Uterus (tissue), 2 donors: ENCODE data around the gene SRXN1.

ENCODE experiments used
- CTCF ChIP-seq, 4 experiments: fragments of 200-600 bp in 2 of 4; fragments of 450-650 bp in 2 of 4; sonication (generic) in 2 of 4; IDR thresholded peaks; one replicate each; pipeline ENCODE4 v1.5.1; 2016 to 2019; ENCODE audit warnings: antibody characterized with exemption in 4 of 4, mild to moderate bottlenecking in 2 of 4, moderate library complexity in 1 of 4
- POLR2A ChIP-seq, 2 donors: fragments of 450-650 bp; IDR thresholded peaks; one replicate each; pipeline ENCODE4 v1.6.1; 2016; ENCODE audit warnings: antibody characterized with exemption in 2 of 2, mild to moderate bottlenecking in 1 of 2, moderate library complexity in 1 of 2

- TF ChIP-seq CTCF (IDR thresholded peaks at IDR 0.05) = peak; percentile 9 to 70 (median 64)
- TF ChIP-seq POLR2A (IDR thresholded peaks at IDR 0.05) = peak in 1 of 2 donors; percentile 77
Observed at GRCh38 chr20:653110-653589, at the start of gene SRXN1.
